GM18519 (cell line): Measurements from ENCODE around the gene RHOXF2.
"Not testable (repeated sequence)": the region's sequence is repeated elsewhere in the genome, so short reads cannot be mapped to it uniquely, and the experiment has no call there.

Experiments
- ATAC-seq: cut with Tn5 transposase; IDR thresholded peaks from one replicate; pipeline ENCODE4 v1.9.1; 2021; ENCODE audit warnings: mild to moderate bottlenecking, moderate library complexity; ENCODE audit not compliant: unreplicated experiment, low FRiP score

The RHOXF2 gene

GRCh38 chrX:120196626-120197283 lies 38.3 kb downstream of the RHOXF2 start:
- ATAC-seq, result not testable (repeated sequence)

DNA sequence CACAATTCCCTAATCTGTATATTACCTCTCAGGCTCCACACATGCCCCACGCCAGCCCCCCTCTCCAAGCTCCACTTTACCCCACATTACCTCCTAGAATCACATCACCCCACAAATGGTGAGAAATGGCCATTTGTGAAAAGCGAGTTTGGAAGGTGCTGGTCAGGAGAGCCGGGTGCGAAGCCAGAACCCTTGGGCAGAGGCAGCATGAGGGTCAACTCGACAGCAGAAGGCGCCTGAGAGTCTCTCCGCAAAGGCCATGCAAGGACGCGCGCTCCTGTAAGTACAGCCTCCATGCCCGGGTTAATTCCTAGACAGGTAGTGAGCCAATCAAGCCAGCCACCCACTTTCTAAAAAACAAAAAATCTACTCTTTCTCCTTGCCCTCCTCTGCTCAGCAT lies 42.4 kb downstream of the RHOXF2 start:
- no peak for ATAC-seq

GRCh38 chrX:120205816-120206753 lies 47.7 kb downstream of the RHOXF2 start:
- no peak for ATAC-seq

DNA sequence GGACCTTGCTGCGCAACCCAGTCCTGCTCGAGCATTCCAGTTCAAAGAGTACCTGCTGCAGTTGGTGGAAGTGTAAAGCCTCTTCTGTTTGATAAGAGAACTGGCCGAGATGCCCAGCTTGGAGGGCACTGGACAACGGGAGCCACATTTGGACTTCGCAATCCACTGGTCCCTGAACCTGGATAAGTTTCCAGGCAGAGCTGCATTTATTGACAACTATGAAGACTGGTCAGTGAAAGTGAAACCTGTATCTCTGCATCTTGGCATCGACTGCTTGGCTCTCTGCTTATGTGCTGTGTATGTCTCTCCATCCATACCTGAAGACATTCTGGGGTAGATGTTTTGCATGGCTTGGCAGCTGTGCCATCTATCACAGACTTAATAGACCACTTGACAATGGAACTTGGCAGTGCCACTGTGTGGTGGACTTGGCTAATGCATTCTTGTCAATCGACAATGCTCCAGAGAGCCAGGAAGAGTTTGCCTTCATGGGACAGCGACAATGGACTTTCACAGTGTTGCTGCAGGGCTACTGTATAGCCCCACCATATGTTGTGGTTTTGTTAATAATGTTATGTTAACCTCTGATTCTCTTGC lies 48.7 kb downstream of the RHOXF2 start:
- ATAC-seq, result no peak

DNA sequence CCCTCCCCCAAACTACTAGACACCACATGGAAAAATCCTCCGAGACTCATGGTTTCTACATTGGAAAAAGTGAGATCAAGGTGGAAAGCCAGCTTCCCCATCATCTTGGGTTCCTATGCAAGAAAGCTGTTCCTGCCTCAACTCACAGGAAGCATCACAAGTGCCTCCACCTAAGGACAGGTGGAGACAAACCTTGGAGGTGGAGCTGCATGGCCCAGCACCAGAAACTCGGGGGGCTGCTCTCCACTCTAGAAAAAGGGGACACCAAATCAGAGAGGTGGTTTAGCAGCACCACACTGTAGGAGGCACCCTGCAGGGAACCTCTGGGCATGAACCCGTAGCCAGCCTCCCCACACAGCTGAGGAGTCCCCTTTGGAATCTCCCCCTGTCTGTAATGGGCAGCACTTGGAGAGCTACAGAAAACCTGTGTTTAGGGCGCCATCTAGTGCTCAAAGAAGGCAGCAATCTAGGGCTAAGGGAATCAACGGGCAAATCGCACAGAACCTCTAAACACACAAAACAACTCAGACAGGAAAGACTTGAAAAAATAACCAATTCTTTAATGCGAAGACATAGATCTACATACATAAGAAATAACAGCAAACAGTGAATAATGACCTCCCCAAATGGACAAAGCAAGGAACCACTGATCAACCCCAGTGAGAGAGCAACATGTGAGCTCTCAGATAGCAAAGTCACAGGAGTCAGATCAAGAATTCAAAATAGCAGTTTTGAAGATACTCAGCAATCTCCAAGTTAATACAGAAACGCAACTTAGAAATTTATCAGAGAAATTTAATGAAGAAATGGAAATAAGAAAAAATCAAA lies 55.2 kb downstream of the RHOXF2 start:
- ATAC-seq, result no peak
